HepG2 (cell line): ENCODE measurements around the gene MTPN. TPM values are rescaled to one million over a fixed set of nuclear protein-coding genes. Genes with fewer than 3 reads are reported as not detected.

Experiments
- ATAC-seq: fragments of 200-7000 bp; cut with Tn5 transposase; 3 replicates; pipeline ENCODE4 v1.9.1; 2020; ENCODE audit warnings: mild to moderate bottlenecking, moderate library complexity
- BruUV-seq: library from RNA; stranded (reverse); fragments of 400-500 nt; replicated peaks from 2 replicates; lab custom pipeline; 2021; lab: Mats Ljungman, UMichigan
- CTCF ChIA-PET: fragments of 300-600 bp; formaldehyde crosslinking; extraction: SDS; loops from one replicate; lab custom pipeline; 2021; ENCODE audit warnings: low total read pairs, inconsistent platforms, low intra/inter-chr PET ratio; lab: Yijun Ruan, JAX
- POLR2A ChIA-PET: fragments of 350-600 bp; sonication (Branson Sonifier 250); formaldehyde crosslinking; loops from one replicate; lab custom pipeline; 2020; ENCODE audit warnings: antibody characterized with exemption, inconsistent platforms; lab: Yijun Ruan, JAX
- DNase-seq: peaks from one replicate; pipeline ENCODE4 v3.0.0-alpha.2; 2015; ENCODE audit warnings: low spot score
- FAIRE-seq: peaks from 3 replicates; lab custom pipeline; 2011; peaks lifted over from hg19 to GRCh38; lab: Jason Lieb, UNC
- H2AFZ ChIP-seq: one replicate; pipeline ENCODE4 v1.6.1; 2011; ENCODE audit warnings: low read length, inconsistent platforms
- H3K27ac ChIP-seq: fragments of 300-600 bp; 3 replicates; pipeline ENCODE4 v1.8.0; 2011; ENCODE audit warnings: mixed run types, mild to moderate bottlenecking, mixed read lengths, low read length, inconsistent platforms; ENCODE audit not compliant: insufficient read depth; ENCODE audit errors: extremely low read length
- H3K27me3 ChIP-seq, 2 experiments: fragments of 200-600 bp in 1 of 2; 2 replicates in 1 of 2; 3 replicates in 1 of 2; pipeline versions ENCODE4 v1.6.0 to v1.8.0; 2011; ENCODE audit warnings: low read length in 2 of 2, mild to moderate bottlenecking in 2 of 2, moderate library complexity in 2 of 2, inconsistent platforms in 1 of 2; ENCODE audit not compliant: insufficient read depth in 2 of 2, control insufficient read depth in 1 of 2
- H3K36me3 ChIP-seq, 2 experiments: fragments of 200-600 bp in 1 of 2; replicated peaks in 1 of 2; 2 replicates in 1 of 2; 3 replicates in 1 of 2; pipeline versions ENCODE4 v1.5.1 to v1.8.0; 2011; ENCODE audit warnings: low read length in 2 of 2, inconsistent platforms in 1 of 2; ENCODE audit not compliant: insufficient read depth in 2 of 2, control insufficient read depth in 1 of 2
- H3K4me1 ChIP-seq: 2 replicates; pipeline ENCODE4 v1.5.1; 2012; ENCODE audit warnings: low read length, inconsistent platforms; ENCODE audit not compliant: insufficient read depth
- H3K4me2 ChIP-seq: 2 replicates; pipeline ENCODE4 v1.6.0; 2011; ENCODE audit warnings: low read depth, low read length, inconsistent platforms
- H3K4me3 ChIP-seq, 3 experiments: fragments of 200-600 bp in 1 of 3; sonication (generic), shearing (Covaris generic) in 1 of 3; replicated peaks in 1 of 3; 2 replicates each; pipeline ENCODE4 v1.5.1; 2011 to 2016; ENCODE audit warnings: low read length in 3 of 3, inconsistent platforms in 2 of 3, low read depth in 2 of 3, mild to moderate bottlenecking in 2 of 3, control low read depth in 1 of 3, mixed read lengths in 1 of 3; ENCODE audit not compliant: insufficient read depth in 1 of 3
- H3K79me2 ChIP-seq: one replicate; pipeline ENCODE4 v1.6.1; 2011; ENCODE audit warnings: low read length, inconsistent platforms; ENCODE audit not compliant: insufficient read depth
- H3K9ac ChIP-seq: 2 replicates; pipeline ENCODE4 v1.6.0; 2011; ENCODE audit warnings: mild to moderate bottlenecking, low read depth, low read length, inconsistent platforms; ENCODE audit not compliant: insufficient read depth
- H3K9me3 ChIP-seq: 2 replicates; pipeline ENCODE4 v1.5.1; 2012; ENCODE audit warnings: mild to moderate bottlenecking, low read length
- H4K20me1 ChIP-seq: 2 replicates; pipeline ENCODE4 v1.6.0; 2011; ENCODE audit warnings: inconsistent platforms, mild to moderate bottlenecking, low read length, moderate library complexity; ENCODE audit not compliant: insufficient read depth
- ATAD3A ChIP-seq: sonication (generic); formaldehyde crosslinking; IDR thresholded peaks from 2 replicates; pipeline ENCODE4 v1.4.0; 2020; ENCODE audit warnings: missing genetic modification reagents
- MED1 ChIP-seq: sonication (generic); formaldehyde crosslinking; IDR thresholded peaks from 2 replicates; pipeline ENCODE4 v1.4.0; 2020; ENCODE audit warnings: missing genetic modification reagents
- MEIS1 ChIP-seq: sonication (generic); formaldehyde crosslinking; IDR thresholded peaks from 2 replicates; pipeline ENCODE4 v1.9.0; 2021; ENCODE audit warnings: mild to moderate bottlenecking, missing genetic modification reagents, moderate library complexity, borderline replicate concordance
- NCOR1 ChIP-seq: fragments of 200-600 bp; sonication (generic); IDR thresholded peaks from 2 replicates; pipeline ENCODE4 v1.7.0; 2017; ENCODE audit warnings: antibody characterized with exemption, low read length, borderline replicate concordance
- NFKB2 ChIP-seq: sonication (generic); formaldehyde crosslinking; IDR thresholded peaks from 2 replicates; pipeline ENCODE4 v1.4.0; 2020; ENCODE audit warnings: missing genetic modification reagents, borderline replicate concordance
- NR2F2 ChIP-seq: IDR thresholded peaks from 2 replicates; pipeline ENCODE4 v1.6.1; 2012; ENCODE audit warnings: low read depth, inconsistent platforms, borderline replicate concordance
- PHF21A ChIP-seq: sonication (generic); formaldehyde crosslinking; IDR thresholded peaks from 2 replicates; pipeline ENCODE4 v1.5.0; 2020; ENCODE audit warnings: mild to moderate bottlenecking, missing genetic modification reagents
- PITX1 ChIP-seq: sonication (generic); formaldehyde crosslinking; IDR thresholded peaks from 2 replicates; pipeline ENCODE4 v1.5.1; 2020; ENCODE audit warnings: mild to moderate bottlenecking, missing genetic modification reagents
- PREB ChIP-seq: sonication (generic); formaldehyde crosslinking; IDR thresholded peaks from 2 replicates; pipeline ENCODE4 v1.4.0; 2020; ENCODE audit warnings: missing genetic modification reagents
- PRMT3 ChIP-seq: sonication (generic); formaldehyde crosslinking; IDR thresholded peaks from 2 replicates; pipeline ENCODE4 v1.8.1; 2022; ENCODE audit warnings: low read depth, mild to moderate bottlenecking, moderate library complexity, missing genetic modification reagents, borderline replicate concordance
- SNAPC5 ChIP-seq: sonication (generic); formaldehyde crosslinking; IDR thresholded peaks from 2 replicates; pipeline ENCODE4 v1.8.1; 2023; ENCODE audit warnings: mild to moderate bottlenecking, missing genetic modification reagents, borderline replicate concordance
- ZMYM3 ChIP-seq: sonication (generic); formaldehyde crosslinking; IDR thresholded peaks from 2 replicates; pipeline ENCODE4 v1.5.1; 2020; ENCODE audit warnings: mild to moderate bottlenecking, missing genetic modification reagents
- ZNF264 ChIP-seq: sonication (generic); formaldehyde crosslinking; IDR thresholded peaks from 2 replicates; pipeline ENCODE4 v1.4.0; 2020; ENCODE audit warnings: missing genetic modification reagents
- ZNF484 ChIP-seq: sonication (generic); formaldehyde crosslinking; IDR thresholded peaks from 2 replicates; pipeline ENCODE4 v1.5.1; 2020; ENCODE audit warnings: mild to moderate bottlenecking, low read depth, missing genetic modification reagents, borderline replicate concordance
- ZNF562 ChIP-seq: sonication (generic); formaldehyde crosslinking; IDR thresholded peaks from 2 replicates; pipeline ENCODE4 v1.8.0; 2022; ENCODE audit warnings: missing genetic modification reagents, borderline replicate concordance
- ZNF709 ChIP-seq: sonication (generic); formaldehyde crosslinking; IDR thresholded peaks from 2 replicates; pipeline ENCODE4 v1.5.0; 2020; ENCODE audit warnings: mild to moderate bottlenecking, missing genetic modification reagents
- ZNF816 ChIP-seq: sonication (generic); formaldehyde crosslinking; IDR thresholded peaks from 2 replicates; pipeline ENCODE4 v1.8.0; 2022; ENCODE audit warnings: missing genetic modification reagents, mild to moderate bottlenecking, borderline replicate concordance
- WGBS: methylation state at CpG from one replicate; pipeline ENCODE4 v1.1.6; 2017; ENCODE audit warnings: low lambda C conversion rate; 5-methylcytosine and 5-hydroxymethylcytosine counted together
- in situ Hi-C: cut with HindIII; loops from 2 replicates; pipeline ENCODE4 v1.10.0; 2017; ENCODE audit warnings: low pct_unique_long_range_greater_than_20kb; ENCODE audit not compliant: extremely low pct_ligation_motif_present
- intact Hi-C: fragments of 100-400 bp; cut with micrococcal nuclease; formaldehyde crosslinking; loops from one replicate; pipeline ENCODE4 v1.10.0; 2022; ENCODE audit not compliant: unreplicated experiment
- polyA plus RNA-seq, 8 experiments: library from polyadenylated mRNA; depleted of rRNA in 3 of 8; stranded (reverse) in 7 of 8; unstranded in 1 of 8; fragments of >200 nt; fragmentation: Illumina TruSeq in 4 of 8; extraction: Trizol in 4 of 8; gene quantifications; 2 replicates each; pipeline versions ENCODE4 v1.2.1 to v1.2.3, GENCODE V29; 2011 to 2016; ENCODE audit warnings: low read depth in 4 of 8, missing spikeins in 1 of 8, mixed read lengths in 1 of 8; ENCODE audit not compliant: insufficient read depth in 1 of 8
- total RNA-seq, 5 experiments: library from RNA; depleted of rRNA; stranded (reverse); fragments of >200 nt; fragmentation: Illumina TruSeq; extraction: Trizol; gene quantifications; 2 replicates each; pipeline ENCODE4 v1.2.3, GENCODE V29; 2016; ENCODE audit warnings: low read depth in 1 of 5
- TF ChIP-seq, protein P1 (sequence below): sonication (generic); formaldehyde crosslinking; IDR thresholded peaks from 2 replicates; pipeline ENCODE4 v1.4.0; 2020; ENCODE audit warnings: missing genetic modification reagents, borderline replicate concordance
- TF ChIP-seq, protein P2 (sequence below): IDR thresholded peaks from 2 replicates; pipeline ENCODE4 v1.6.1; 2016; ENCODE audit warnings: low read depth, borderline replicate concordance
- TF ChIP-seq, protein P3 (sequence below): sonication (generic); formaldehyde crosslinking; IDR thresholded peaks from 2 replicates; pipeline ENCODE4 v1.9.0; 2021; ENCODE audit warnings: missing genetic modification reagents, borderline replicate concordance

MTPN gene
- total and polyA plus RNA-seq, 2 of the 13 experiments (the other 11 are each of a cell fraction or from before 2014, with no cell fraction given): 31.1 to 71.7 TPM

DNA sequence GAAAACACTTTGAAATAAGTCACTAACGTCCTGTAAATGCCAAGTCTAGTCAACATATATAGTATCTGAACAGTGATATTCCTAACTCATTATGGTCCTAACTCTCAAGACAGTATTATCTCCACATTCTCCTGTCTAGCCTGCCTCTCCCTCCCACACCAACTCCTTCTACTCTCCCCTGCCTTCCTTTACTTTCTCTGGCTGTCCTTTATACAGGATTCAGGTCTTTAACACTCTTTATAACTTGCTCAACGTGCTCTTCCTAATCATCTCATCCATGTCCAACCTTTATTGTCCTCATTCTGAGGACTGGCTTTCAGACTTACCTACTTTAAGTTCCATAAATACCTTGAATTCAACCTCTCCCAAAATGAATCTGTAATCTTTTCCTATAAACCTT, 42.5 kb downstream of the MTPN start:
- 94% methylated on average over 2 of the region's 2 CpGs for WGBS
- Histone ChIP-seq H3K4me2 (no peak overlapping the region), H4K20me1 (no peaks in the 10 kb centered on the region), H3K9ac (no peak overlapping the region), H3K27ac (no peak overlapping the region), H3K27me3 (no peaks in the 10 kb centered on the region), H3K9me3 (no peaks in the 10 kb centered on the region), H2AFZ (no peak overlapping the region), H3K4me3 (no peak overlapping the region), H3K4me1 (no peaks in the 10 kb centered on the region), H3K79me2 (peaks cover 7% of the 10 kb centered on the region), H3K36me3 (peaks cover 1 to 4% of the 10 kb centered on the region in 2 experiments; a peak in 1 of 5 replicates)
- in situ Hi-C loops: no loop called here
- ChIA-PET POLR2A (no interaction called here), CTCF (no interaction called here)
- ATAC-seq: no peak
- BruUV-seq: no TSS peak
- FAIRE-seq: no peak
- intact Hi-C loops: no loop called here
- no peak for DNase-seq
- no peak for TF ChIP-seq PREB (CRISPR knock-in tag)
- TF ChIP-seq NFKB2: no peak
- TF ChIP-seq ZNF709: no peak
- no peak for TF ChIP-seq ZNF484 (CRISPR knock-in tag)
- TF ChIP-seq ATAD3A (CRISPR knock-in tag): no peak
- TF ChIP-seq MEIS1 (CRISPR knock-in tag): no peak
- TF ChIP-seq ZNF816 (CRISPR knock-in tag): no peak
- TF ChIP-seq ZMYM3 (CRISPR knock-in tag): no peak
- TF ChIP-seq, protein P1, sequence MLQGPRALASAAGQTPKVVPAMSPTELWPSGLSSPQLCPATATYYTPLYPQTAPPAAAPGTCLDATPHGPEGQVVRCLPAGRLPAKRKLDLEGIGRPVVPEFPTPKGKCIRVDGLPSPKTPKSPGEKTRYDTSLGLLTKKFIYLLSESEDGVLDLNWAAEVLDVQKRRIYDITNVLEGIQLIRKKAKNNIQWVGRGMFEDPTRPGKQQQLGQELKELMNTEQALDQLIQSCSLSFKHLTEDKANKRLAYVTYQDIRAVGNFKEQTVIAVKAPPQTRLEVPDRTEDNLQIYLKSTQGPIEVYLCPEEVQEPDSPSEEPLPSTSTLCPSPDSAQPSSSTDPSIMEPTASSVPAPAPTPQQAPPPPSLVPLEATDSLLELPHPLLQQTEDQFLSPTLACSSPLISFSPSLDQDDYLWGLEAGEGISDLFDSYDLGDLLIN (CRISPR knock-in tag): no peak
- TF ChIP-seq ZNF264 (CRISPR knock-in tag): no peak
- TF ChIP-seq, protein P2, sequence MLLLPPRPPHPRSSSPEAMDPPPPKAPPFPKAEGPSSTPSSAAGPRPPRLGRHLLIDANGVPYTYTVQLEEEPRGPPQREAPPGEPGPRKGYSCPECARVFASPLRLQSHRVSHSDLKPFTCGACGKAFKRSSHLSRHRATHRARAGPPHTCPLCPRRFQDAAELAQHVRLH (CRISPR knock-in tag): no peak
- TF ChIP-seq SNAPC5 (CRISPR knock-in tag): no peak
- TF ChIP-seq PHF21A: no peak
- no peak for TF ChIP-seq NCOR1
- TF ChIP-seq ZNF562 (CRISPR knock-in tag): no peak
- TF ChIP-seq MED1 (CRISPR knock-in tag): no peak
- no peak for TF ChIP-seq PITX1
- TF ChIP-seq, protein P3, sequence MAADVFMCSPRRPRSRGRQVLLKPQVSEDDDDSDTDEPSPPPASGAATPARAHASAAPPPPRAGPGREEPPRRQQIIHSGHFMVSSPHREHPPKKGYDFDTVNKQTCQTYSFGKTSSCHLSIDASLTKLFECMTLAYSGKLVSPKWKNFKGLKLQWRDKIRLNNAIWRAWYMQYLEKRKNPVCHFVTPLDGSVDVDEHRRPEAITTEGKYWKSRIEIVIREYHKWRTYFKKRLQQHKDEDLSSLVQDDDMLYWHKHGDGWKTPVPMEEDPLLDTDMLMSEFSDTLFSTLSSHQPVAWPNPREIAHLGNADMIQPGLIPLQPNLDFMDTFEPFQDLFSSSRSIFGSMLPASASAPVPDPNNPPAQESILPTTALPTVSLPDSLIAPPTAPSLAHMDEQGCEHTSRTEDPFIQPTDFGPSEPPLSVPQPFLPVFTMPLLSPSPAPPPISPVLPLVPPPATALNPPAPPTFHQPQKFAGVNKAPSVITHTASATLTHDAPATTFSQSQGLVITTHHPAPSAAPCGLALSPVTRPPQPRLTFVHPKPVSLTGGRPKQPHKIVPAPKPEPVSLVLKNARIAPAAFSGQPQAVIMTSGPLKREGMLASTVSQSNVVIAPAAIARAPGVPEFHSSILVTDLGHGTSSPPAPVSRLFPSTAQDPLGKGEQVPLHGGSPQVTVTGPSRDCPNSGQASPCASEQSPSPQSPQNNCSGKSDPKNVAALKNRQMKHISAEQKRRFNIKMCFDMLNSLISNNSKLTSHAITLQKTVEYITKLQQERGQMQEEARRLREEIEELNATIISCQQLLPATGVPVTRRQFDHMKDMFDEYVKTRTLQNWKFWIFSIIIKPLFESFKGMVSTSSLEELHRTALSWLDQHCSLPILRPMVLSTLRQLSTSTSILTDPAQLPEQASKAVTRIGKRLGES (CRISPR knock-in tag): no peak
- TF ChIP-seq PRMT3 (CRISPR knock-in tag): no peak
- no peak for TF ChIP-seq NR2F2
